HepG2 (cell line): ENCODE data around the gene STUB1. TPM values are rescaled to one million over a fixed set of nuclear protein-coding genes. Genes with fewer than 3 reads are reported as not detected.
A peak's percentile ranks its signal among the peaks of the same experiment; 100 is the strongest.
"Not testable (repeated sequence)": the region's sequence is repeated elsewhere in the genome, so short reads cannot be mapped to it uniquely, and the experiment has no call there.

Source experiments
- CREB1 ChIP-seq, 2 experiments: fragments of 450-650 bp in 1 of 2; IDR thresholded peaks; 2 replicates each; pipeline ENCODE4 v1.6.1; 2016 to 2017; ENCODE audit warnings: control low read depth in 1 of 2, mild to moderate bottlenecking in 1 of 2, missing compliant biosample characterization in 1 of 2, missing genetic modification characterization in 1 of 2
- ELF1 ChIP-seq: sonication (generic); formaldehyde crosslinking; IDR thresholded peaks from 2 replicates; pipeline ENCODE4 v1.4.0; 2020; ENCODE audit warnings: missing genetic modification reagents
- FOXA3 ChIP-seq: IDR thresholded peaks from 2 replicates; pipeline ENCODE4 v1.6.1; 2016; ENCODE audit warnings: missing genetic modification reagents, missing compliant biosample characterization
- JUN ChIP-seq: sonication (generic); formaldehyde crosslinking; IDR thresholded peaks from 2 replicates; pipeline ENCODE4 v1.4.0; 2020; ENCODE audit warnings: mild to moderate bottlenecking, missing genetic modification reagents
- JUNB ChIP-seq: sonication (generic); formaldehyde crosslinking; IDR thresholded peaks from 2 replicates; pipeline ENCODE4 v1.8.0; 2022; ENCODE audit warnings: missing genetic modification reagents, mild to moderate bottlenecking, borderline replicate concordance
- KDM2A ChIP-seq: sonication (generic); formaldehyde crosslinking; IDR thresholded peaks from 2 replicates; pipeline ENCODE4 v1.4.0; 2020; ENCODE audit warnings: low read depth, missing genetic modification reagents, borderline replicate concordance
- KLF16 ChIP-seq, 2 experiments: sonication (generic) in 1 of 2; formaldehyde crosslinking in 1 of 2; IDR thresholded peaks; 2 replicates each; pipeline versions ENCODE4 v1.6.1 to v1.8.0; 2016 to 2023; ENCODE audit warnings: missing genetic modification reagents in 2 of 2, missing compliant biosample characterization in 1 of 2
- PATZ1 ChIP-seq: sonication (generic); formaldehyde crosslinking; IDR thresholded peaks from 2 replicates; pipeline ENCODE4 v1.4.0; 2020; ENCODE audit warnings: missing genetic modification reagents
- RAD21 ChIP-seq: fragments of 450-650 bp; formaldehyde crosslinking; IDR thresholded peaks from 2 replicates; pipeline ENCODE4 v1.5.0; 2020; ENCODE audit warnings: mild to moderate bottlenecking
- RCOR2 ChIP-seq: IDR thresholded peaks from 2 replicates; pipeline ENCODE4 v1.6.1; 2016; ENCODE audit warnings: missing biosample characterization, missing genetic modification reagents
- REPIN1 ChIP-seq: sonication (generic); formaldehyde crosslinking; IDR thresholded peaks from 2 replicates; pipeline ENCODE4 v1.8.0; 2022; ENCODE audit warnings: missing genetic modification reagents, low read depth, mild to moderate bottlenecking, borderline replicate concordance
- SAP130 ChIP-seq: IDR thresholded peaks from 2 replicates; pipeline ENCODE4 v1.6.1; 2016; ENCODE audit warnings: low read depth
- SOX6 ChIP-seq, 2 experiments: fragments of 450-650 bp in 1 of 2; sonication (generic) in 1 of 2; formaldehyde crosslinking in 1 of 2; IDR thresholded peaks; 2 replicates each; pipeline versions ENCODE4 v1.4.0 to v1.6.1; 2017 to 2020; ENCODE audit warnings: antibody characterized with exemption in 1 of 2, mild to moderate bottlenecking in 1 of 2, missing genetic modification reagents in 1 of 2
- XRCC5 ChIP-seq: fragments of 200-400 bp; formaldehyde crosslinking; optimal IDR thresholded peaks from 2 replicates; pipeline ENCODE3; 2017; ENCODE audit warnings: mild to moderate bottlenecking, low read length
- YEATS4 ChIP-seq: sonication (generic); formaldehyde crosslinking; IDR thresholded peaks from 2 replicates; pipeline ENCODE4 v1.4.0; 2020; ENCODE audit warnings: missing genetic modification reagents, borderline replicate concordance
- ZNF614 ChIP-seq: IDR thresholded peaks from 2 replicates; pipeline ENCODE4 v1.6.1; 2018; ENCODE audit warnings: missing biosample characterization, missing genetic modification reagents, inconsistent platforms, borderline replicate concordance
- ZNF788 ChIP-seq: sonication (generic); formaldehyde crosslinking; IDR thresholded peaks from 2 replicates; pipeline ENCODE4 v1.5.0; 2020; ENCODE audit warnings: mild to moderate bottlenecking, missing genetic modification reagents, borderline replicate concordance
- ZNF792 ChIP-seq: IDR thresholded peaks from 2 replicates; pipeline ENCODE4 v1.6.1; 2016
- polyA plus RNA-seq, 8 experiments: library from polyadenylated mRNA; depleted of rRNA in 3 of 8; stranded (reverse) in 7 of 8; unstranded in 1 of 8; fragments of >200 nt; fragmentation: Illumina TruSeq in 4 of 8; extraction: Trizol in 4 of 8; gene quantifications; 2 replicates each; pipeline versions ENCODE4 v1.2.1 to v1.2.3, GENCODE V29; 2011 to 2016; ENCODE audit warnings: low read depth in 4 of 8, missing spikeins in 1 of 8, mixed read lengths in 1 of 8; ENCODE audit not compliant: insufficient read depth in 1 of 8
- total RNA-seq, 5 experiments: library from RNA; depleted of rRNA; stranded (reverse); fragments of >200 nt; fragmentation: Illumina TruSeq; extraction: Trizol; gene quantifications; 2 replicates each; pipeline ENCODE4 v1.2.3, GENCODE V29; 2016; ENCODE audit warnings: low read depth in 1 of 5
- TF ChIP-seq, protein P1 (sequence below): sonication (generic); formaldehyde crosslinking; IDR thresholded peaks from 2 replicates; pipeline ENCODE4 v1.4.0; 2020; ENCODE audit warnings: missing genetic modification reagents
- TF ChIP-seq, protein P2 (sequence below): sonication (generic); formaldehyde crosslinking; IDR thresholded peaks from 2 replicates; pipeline ENCODE4 v1.5.0; 2020; ENCODE audit warnings: mild to moderate bottlenecking, missing genetic modification reagents, moderate library complexity
- TF ChIP-seq, protein P3 (sequence below), 2 experiments: sonication (generic) in 1 of 2; formaldehyde crosslinking in 1 of 2; IDR thresholded peaks; 2 replicates each; pipeline versions ENCODE4 v1.4.0 to v1.6.1; 2018 to 2020; ENCODE audit warnings: missing genetic modification reagents in 2 of 2, borderline replicate concordance in 1 of 2, low read depth in 1 of 2, mild to moderate bottlenecking in 1 of 2, missing biosample characterization in 1 of 2

Gene STUB1
- total and polyA plus RNA-seq, 2 of the 13 experiments (the other 11 are each of a cell fraction or from before 2014, with no cell fraction given) = 52.9 to 78.2 TPM

DNA sequence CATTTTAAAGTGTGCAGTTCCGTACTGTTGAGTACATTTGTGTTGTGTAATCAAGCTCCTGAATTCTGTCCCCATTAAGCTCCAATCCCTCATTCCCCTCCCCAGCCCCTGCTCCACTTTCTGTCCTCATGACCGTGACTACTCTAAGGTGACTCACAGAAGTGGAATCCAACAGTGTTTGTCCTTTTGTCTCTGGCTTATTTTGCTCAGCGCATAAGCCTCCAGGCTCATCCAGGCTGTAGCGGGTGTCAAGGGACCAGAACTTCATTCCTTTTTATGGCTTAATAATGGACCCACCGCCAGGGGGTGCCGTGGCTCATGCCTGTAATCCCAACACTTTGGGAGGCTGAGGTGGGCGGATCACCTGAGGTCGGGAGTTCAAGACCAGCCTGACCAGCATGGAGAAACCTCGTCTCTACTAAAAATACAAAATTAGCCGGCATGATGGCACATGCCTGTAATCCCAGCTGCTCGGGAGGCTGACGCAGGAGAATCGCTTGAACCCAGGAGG, 32.6 kb downstream of the STUB1 start (continued):
- TF ChIP-seq, protein P1, sequence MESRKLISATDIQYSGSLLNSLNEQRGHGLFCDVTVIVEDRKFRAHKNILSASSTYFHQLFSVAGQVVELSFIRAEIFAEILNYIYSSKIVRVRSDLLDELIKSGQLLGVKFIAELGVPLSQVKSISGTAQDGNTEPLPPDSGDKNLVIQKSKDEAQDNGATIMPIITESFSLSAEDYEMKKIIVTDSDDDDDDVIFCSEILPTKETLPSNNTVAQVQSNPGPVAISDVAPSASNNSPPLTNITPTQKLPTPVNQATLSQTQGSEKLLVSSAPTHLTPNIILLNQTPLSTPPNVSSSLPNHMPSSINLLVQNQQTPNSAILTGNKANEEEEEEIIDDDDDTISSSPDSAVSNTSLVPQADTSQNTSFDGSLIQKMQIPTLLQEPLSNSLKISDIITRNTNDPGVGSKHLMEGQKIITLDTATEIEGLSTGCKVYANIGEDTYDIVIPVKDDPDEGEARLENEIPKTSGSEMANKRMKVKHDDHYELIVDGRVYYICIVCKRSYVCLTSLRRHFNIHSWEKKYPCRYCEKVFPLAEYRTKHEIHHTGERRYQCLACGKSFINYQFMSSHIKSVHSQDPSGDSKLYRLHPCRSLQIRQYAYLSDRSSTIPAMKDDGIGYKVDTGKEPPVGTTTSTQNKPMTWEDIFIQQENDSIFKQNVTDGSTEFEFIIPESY (CRISPR knock-in tag) = peak; percentile 84
- TF ChIP-seq KLF16 (CRISPR knock-in tag; IDR thresholded peaks at IDR 0.05) (peak in 1 of 2 experiments; percentile 65; a peak in 2 of 4 replicates), KDM2A (CRISPR knock-in tag) (peak; percentile 67; the same call in 1 of the 2 replicates), FOXA3 (CRISPR knock-in tag) (peak; percentile 41; the same call in 1 of the 2 replicates), JUNB (peak; percentile 36; the same call in 1 of the 2 replicates), CREB1 (IDR thresholded peaks at IDR 0.05) (0 out of 2 replicates have a peak, but pooled peaks have one; percentile 10), JUN (CRISPR knock-in tag) (peak; percentile 25; the same call in 1 of the 2 replicates), ELF1 (CRISPR knock-in tag) (0 out of 2 replicates have a peak, but pooled peaks have one; percentile 12), PATZ1 (CRISPR knock-in tag) (0 out of 2 replicates have a peak, but pooled peaks have one; percentile 46), YEATS4 (CRISPR knock-in tag) (peak; percentile 21; the same call in 1 of the 2 replicates), SOX6 (CRISPR knock-in tag; IDR thresholded peaks at IDR 0.05) (peak; percentile 45; the same call in 1 of the 2 replicates), SAP130 (CRISPR knock-in tag) (peak; percentile 72; the same call in 1 of the 2 replicates), RCOR2 (CRISPR knock-in tag) (peak; percentile 64; the same call in 1 of the 2 replicates), ZNF792 (CRISPR knock-in tag) (peak; percentile 27; the same call in 1 of the 2 replicates), RAD21 (CRISPR knock-in tag) (peak; percentile 61; the same call in 1 of the 2 replicates), ZNF614 (CRISPR knock-in tag) (peak; percentile 86; the same call in 1 of the 2 replicates), REPIN1 (CRISPR knock-in tag) (0 out of 2 replicates have a peak, but pooled peaks have one; percentile 31), ZNF788 (CRISPR knock-in tag) (peak; percentile 23; the same call in 1 of the 2 replicates), XRCC5 (peak; percentile 18)
- TF ChIP-seq CREB1 (CRISPR knock-in tag; IDR thresholded peaks at IDR 0.05); SOX6 (IDR thresholded peaks at IDR 0.05): not testable (repeated sequence)
- TF ChIP-seq, protein P2, sequence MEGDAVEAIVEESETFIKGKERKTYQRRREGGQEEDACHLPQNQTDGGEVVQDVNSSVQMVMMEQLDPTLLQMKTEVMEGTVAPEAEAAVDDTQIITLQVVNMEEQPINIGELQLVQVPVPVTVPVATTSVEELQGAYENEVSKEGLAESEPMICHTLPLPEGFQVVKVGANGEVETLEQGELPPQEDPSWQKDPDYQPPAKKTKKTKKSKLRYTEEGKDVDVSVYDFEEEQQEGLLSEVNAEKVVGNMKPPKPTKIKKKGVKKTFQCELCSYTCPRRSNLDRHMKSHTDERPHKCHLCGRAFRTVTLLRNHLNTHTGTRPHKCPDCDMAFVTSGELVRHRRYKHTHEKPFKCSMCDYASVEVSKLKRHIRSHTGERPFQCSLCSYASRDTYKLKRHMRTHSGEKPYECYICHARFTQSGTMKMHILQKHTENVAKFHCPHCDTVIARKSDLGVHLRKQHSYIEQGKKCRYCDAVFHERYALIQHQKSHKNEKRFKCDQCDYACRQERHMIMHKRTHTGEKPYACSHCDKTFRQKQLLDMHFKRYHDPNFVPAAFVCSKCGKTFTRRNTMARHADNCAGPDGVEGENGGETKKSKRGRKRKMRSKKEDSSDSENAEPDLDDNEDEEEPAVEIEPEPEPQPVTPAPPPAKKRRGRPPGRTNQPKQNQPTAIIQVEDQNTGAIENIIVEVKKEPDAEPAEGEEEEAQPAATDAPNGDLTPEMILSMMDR (CRISPR knock-in tag) = peak; percentile 81
- TF ChIP-seq, protein P3, sequence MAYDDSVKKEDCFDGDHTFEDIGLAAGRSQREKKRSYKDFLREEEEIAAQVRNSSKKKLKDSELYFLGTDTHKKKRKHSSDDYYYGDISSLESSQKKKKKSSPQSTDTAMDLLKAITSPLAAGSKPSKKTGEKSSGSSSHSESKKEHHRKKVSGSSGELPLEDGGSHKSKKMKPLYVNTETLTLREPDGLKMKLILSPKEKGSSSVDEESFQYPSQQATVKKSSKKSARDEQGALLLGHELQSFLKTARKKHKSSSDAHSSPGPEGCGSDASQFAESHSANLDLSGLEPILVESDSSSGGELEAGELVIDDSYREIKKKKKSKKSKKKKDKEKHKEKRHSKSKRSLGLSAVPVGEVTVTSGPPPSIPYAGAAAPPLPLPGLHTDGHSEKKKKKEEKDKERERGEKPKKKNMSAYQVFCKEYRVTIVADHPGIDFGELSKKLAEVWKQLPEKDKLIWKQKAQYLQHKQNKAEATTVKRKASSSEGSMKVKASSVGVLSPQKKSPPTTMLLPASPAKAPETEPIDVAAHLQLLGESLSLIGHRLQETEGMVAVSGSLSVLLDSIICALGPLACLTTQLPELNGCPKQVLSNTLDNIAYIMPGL (CRISPR knock-in tag; IDR thresholded peaks at IDR 0.05; ENCODE audit: borderline replicate concordance in 1 of 2, low read depth in 1 of 2) = peak in 1 of 2 experiments; percentile 41; a peak in 2 of 4 replicates
